Inferior parietal cortex (tissue), 1 donor: Measurements from ENCODE around the gene APOOL.
"Not testable (repeated sequence)": the region's sequence is repeated elsewhere in the genome, so short reads cannot be mapped to it uniquely, and the experiment has no call there.

ENCODE experiments used
- DNase-seq: peaks from one replicate; pipeline ENCODE4 v3.0.0-alpha.2; 2016; ENCODE audit errors: extremely low spot score

Gene APOOL

GRCh38 chrX:85003655-85004244 lies at the start of gene APOOL:
APOOL (plus strand) TSS chrX:85003877; CDS start chrX:85003913, 36 bp downstream.
- DNase-seq = peak; percentile 75

- no peak for DNase-seq
Observed at GRCh38 chrX:84956304-84956703, 47.4 kb upstream of the APOOL start.

GRCh38 chrX:84974803-84975202 lies 28.9 kb upstream of the APOOL start:
- no peak for DNase-seq

GRCh38 chrX:84991739-84992138 lies 11.9 kb upstream of the APOOL start:
- DNase-seq = not testable (repeated sequence)

- DNase-seq = no peak
Observed at GRCh38 chrX:84993150-84993549, 10.5 kb upstream of the APOOL start.

- no peak for DNase-seq
Observed at GRCh38 chrX:85001344-85001743, 2.3 kb upstream of the APOOL start.

- peak; percentile 2 for DNase-seq
Observed at GRCh38 chrX:85004255-85004654, 578 bp downstream of the APOOL start.

- DNase-seq = no peak
Observed at GRCh38 chrX:85012098-85012497, 8.4 kb downstream of the APOOL start.

GRCh38 chrX:85015351-85015750 lies 11.7 kb downstream of the APOOL start:
- DNase-seq = not testable (repeated sequence)

GRCh38 chrX:85017721-85018120 lies 14.0 kb downstream of the APOOL start:
- DNase-seq = no peak

GRCh38 chrX:85018471-85018870 lies 14.8 kb downstream of the APOOL start:
- no peak for DNase-seq

GRCh38 chrX:85020216-85020615 lies 16.5 kb downstream of the APOOL start:
- no peak for DNase-seq

- no peak for DNase-seq
Observed at GRCh38 chrX:85024044-85024443, 20.4 kb downstream of the APOOL start.

- peak; percentile 2 for DNase-seq
Observed at GRCh38 chrX:85024562-85024961, 20.9 kb downstream of the APOOL start.

- DNase-seq = no peak
Observed at GRCh38 chrX:85026170-85026569, 22.5 kb downstream of the APOOL start.

GRCh38 chrX:85029043-85029442 lies 25.4 kb downstream of the APOOL start:
- no peak for DNase-seq

- no peak for DNase-seq
Observed at GRCh38 chrX:85031505-85031904, 27.8 kb downstream of the APOOL start.

- DNase-seq = no peak
Observed at GRCh38 chrX:85037114-85037513, 33.4 kb downstream of the APOOL start.

GRCh38 chrX:85051627-85052026 lies 48.0 kb downstream of the APOOL start:
- no peak for DNase-seq

GRCh38 chrX:85052205-85052604 lies 48.5 kb downstream of the APOOL start:
- DNase-seq = peak; percentile 1

GRCh38 chrX:85052636-85053343 lies 49.1 kb downstream of the APOOL start:
- DNase-seq = peak; percentile 10

- DNase-seq = no peak
Observed at GRCh38 chrX:85065512-85066198, 62.0 kb downstream of the APOOL start.

- DNase-seq = not testable (repeated sequence)
Observed at GRCh38 chrX:85077247-85077646, 73.6 kb downstream of the APOOL start.
